Spleen (tissue), 11 donors: ENCODE data around the gene MRTFB. TPM values are rescaled to one million over a fixed set of nuclear protein-coding genes. Genes with fewer than 3 reads are reported as not detected.

Source experiments
- DNase-seq: peaks from one replicate; pipeline ENCODE4 v3.0.0-alpha.2; 2020
- H3K27ac ChIP-seq, 8 donors: fragments of 200-600 bp; sonication (generic) in 7 of 8; 1 replicate in 4 of 8; 2 replicates in 4 of 8; pipeline versions ENCODE4 v1.5.0 to v1.8.0; 2016 to 2021; ENCODE audit warnings: inconsistent platforms in 4 of 8, mild to moderate bottlenecking in 4 of 8, moderate library complexity in 1 of 8
- H3K27me3 ChIP-seq, 7 donors: fragments of 200-600 bp; sonication (generic) in 6 of 7; replicated peaks in 1 of 7; 1 replicate in 4 of 7; 2 replicates in 3 of 7; pipeline versions ENCODE4 v1.5.0 to v1.8.0; 2016 to 2021; ENCODE audit warnings: inconsistent platforms in 3 of 7, mild to moderate bottlenecking in 1 of 7
- H3K36me3 ChIP-seq, 6 donors: fragments of 200-600 bp; sonication (generic) in 5 of 6; 1 replicate in 4 of 6; 2 replicates in 2 of 6; pipeline versions ENCODE4 v1.5.0 to v1.8.0; 2016 to 2021; ENCODE audit warnings: inconsistent platforms in 2 of 6
- H3K4me1 ChIP-seq, 6 donors: fragments of 200-600 bp; sonication (generic) in 5 of 6; 1 replicate in 3 of 6; 2 replicates in 3 of 6; pipeline versions ENCODE4 v1.5.0 to v1.8.0; 2016 to 2021; ENCODE audit warnings: inconsistent platforms in 3 of 6
- H3K4me3 ChIP-seq, 8 donors: fragments of 200-600 bp; sonication (generic) in 7 of 8; 1 replicate in 4 of 8; 2 replicates in 4 of 8; pipeline versions ENCODE4 v1.5.0 to v1.8.0; 2016 to 2021; ENCODE audit warnings: inconsistent platforms in 4 of 8, mild to moderate bottlenecking in 4 of 8, moderate library complexity in 2 of 8
- H3K9me3 ChIP-seq, 8 donors: fragments of 200-600 bp; sonication (generic) in 7 of 8; 1 replicate in 4 of 8; 2 replicates in 4 of 8; pipeline versions ENCODE4 v1.5.0 to v1.8.0; 2016 to 2021; ENCODE audit warnings: inconsistent platforms in 4 of 8
- POLR2A ChIP-seq, 3 donors: fragments of 450-650 bp; IDR thresholded peaks; one replicate each; pipeline ENCODE4 v1.5.1; 2017; ENCODE audit warnings: antibody characterized with exemption in 3 of 3, mild to moderate bottlenecking in 1 of 3
- POLR2AphosphoS5 ChIP-seq, 3 donors: sonication (generic); formaldehyde crosslinking; IDR thresholded peaks; one replicate each; pipeline ENCODE4 v1.5.1; 2017; ENCODE audit warnings: antibody characterized with exemption in 3 of 3
- WGBS, 5 donors: extraction: QIAGEN DNeasy Blood & Tissue Kit in 3 of 5; methylation state at CpG; one replicate each; pipeline versions ENCODE4 v1.1.5 to v1.1.7; 2013 to 2018; 5-methylcytosine and 5-hydroxymethylcytosine counted together
- intact Hi-C: fragments of 100-400 bp; cut with DNase I; formaldehyde crosslinking; loops from one replicate; pipeline ENCODE4 v1.15.0; 2023; ENCODE audit warnings: low total_unique reads
- polyA plus RNA-seq, 3 donors: library from polyadenylated mRNA; stranded (reverse); fragments of 200-250 nt; gene quantifications; one replicate each; pipeline ENCODE4 v1.2.1, GENCODE V29; 2013
- total RNA-seq, 7 donors: library from RNA; depleted of rRNA in 3 of 7; stranded (reverse); fragments of >200 nt in 3 of 7; fragmentation: NEBNext Ultra II Directional in 4 of 7; extraction: Animal tissue kit (Norgen Biotek cat#: 25700) in 4 of 7; gene quantifications; one replicate each; pipeline versions ENCODE4 v1.1.0 to v1.2.1, GENCODE V29; 2016 to 2021
- TF ChIP-seq, protein P1 (sequence below), 11 experiments: fragments of 200-600 bp in 7 of 11; fragments of 450-650 bp in 4 of 11; sonication (generic) in 4 of 11; IDR thresholded peaks in 8 of 11; conservative IDR thresholded peaks in 3 of 11; 1 replicate in 7 of 11; 2 replicates in 4 of 11; pipeline versions ENCODE4 v1.4.0 to v1.8.0; 2016 to 2021; ENCODE audit warnings: antibody characterized with exemption in 11 of 11, inconsistent platforms in 4 of 11, mild to moderate bottlenecking in 1 of 11
- donor health status: healthy with polysubstance abuse.
- donor health status: DM: no; HTN: no; CAD: no; lungs with moderate emphysema.
- donor health status: DM: no; HTN: no; CAD: no.
- donor health status: Bipolar disorder and iron deficiency.
- donor health status: healthy.
- donor health status: DM: no; HTN: no; CAD: no.
- donor health status: DM: yes; HTN: yes; CAD: no.

Gene MRTFB
- total and polyA plus RNA-seq, 10 donors = 2.3 to 39.3 (median 29.9) TPM

DNA sequence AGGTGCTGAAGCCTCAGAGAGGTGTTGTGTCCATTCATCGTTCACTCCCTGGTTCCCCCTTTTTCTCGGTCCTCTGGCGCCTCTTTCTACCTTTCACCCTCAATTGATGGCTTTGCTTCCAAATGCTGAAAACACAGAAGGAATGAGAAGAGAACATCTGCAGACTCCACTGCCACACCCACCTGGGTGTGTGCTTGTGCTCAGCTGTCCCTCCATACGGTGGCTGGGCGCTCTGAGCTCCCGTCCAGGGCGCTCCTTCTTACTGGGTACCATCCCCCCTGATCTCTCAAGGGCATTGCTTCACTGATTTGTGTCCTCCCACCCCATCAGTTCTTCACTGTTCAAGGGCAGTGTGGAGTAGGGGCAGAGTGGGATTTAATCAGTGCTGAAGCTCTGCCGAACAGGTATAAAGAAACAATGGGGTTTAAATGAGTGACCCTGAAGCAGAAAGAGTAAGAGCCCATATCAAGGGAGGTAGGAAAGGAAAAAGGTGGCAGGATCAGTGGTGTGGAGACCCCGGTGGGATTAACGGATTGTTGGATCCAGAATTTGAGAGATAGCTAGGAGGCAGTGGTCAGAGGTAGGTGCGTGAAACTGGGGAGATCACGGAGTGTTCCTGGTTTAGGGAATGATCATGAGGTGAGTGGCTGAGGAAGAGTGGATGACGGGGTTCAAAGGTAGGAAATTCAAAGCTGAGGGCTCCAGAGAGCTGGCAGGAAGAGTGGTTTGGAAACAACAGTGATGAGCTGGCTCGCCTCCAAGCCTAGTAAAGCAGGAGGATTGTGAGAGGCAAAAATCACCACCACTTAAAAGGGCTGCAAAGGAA lies 40.8 kb downstream of the MRTFB start:
- Histone ChIP-seq H3K27ac (no peak overlapping the region), H3K4me3 (no peak overlapping the region), H3K4me1 (peaks cover 0 to 53% (median 26%) of the 10 kb centered on the region in 6 donors), H3K36me3 (no peaks in the 10 kb centered on the region), H3K9me3 (no peaks in the 10 kb centered on the region), H3K27me3 (no peaks in the 10 kb centered on the region)
- DNase-seq = no peak
- WGBS, 5 donors = 81 to 90% (median 87%) methylated on average over 14 of the region's 14 CpGs
- intact Hi-C loops = no loop called here
- TF ChIP-seq, protein P1, sequence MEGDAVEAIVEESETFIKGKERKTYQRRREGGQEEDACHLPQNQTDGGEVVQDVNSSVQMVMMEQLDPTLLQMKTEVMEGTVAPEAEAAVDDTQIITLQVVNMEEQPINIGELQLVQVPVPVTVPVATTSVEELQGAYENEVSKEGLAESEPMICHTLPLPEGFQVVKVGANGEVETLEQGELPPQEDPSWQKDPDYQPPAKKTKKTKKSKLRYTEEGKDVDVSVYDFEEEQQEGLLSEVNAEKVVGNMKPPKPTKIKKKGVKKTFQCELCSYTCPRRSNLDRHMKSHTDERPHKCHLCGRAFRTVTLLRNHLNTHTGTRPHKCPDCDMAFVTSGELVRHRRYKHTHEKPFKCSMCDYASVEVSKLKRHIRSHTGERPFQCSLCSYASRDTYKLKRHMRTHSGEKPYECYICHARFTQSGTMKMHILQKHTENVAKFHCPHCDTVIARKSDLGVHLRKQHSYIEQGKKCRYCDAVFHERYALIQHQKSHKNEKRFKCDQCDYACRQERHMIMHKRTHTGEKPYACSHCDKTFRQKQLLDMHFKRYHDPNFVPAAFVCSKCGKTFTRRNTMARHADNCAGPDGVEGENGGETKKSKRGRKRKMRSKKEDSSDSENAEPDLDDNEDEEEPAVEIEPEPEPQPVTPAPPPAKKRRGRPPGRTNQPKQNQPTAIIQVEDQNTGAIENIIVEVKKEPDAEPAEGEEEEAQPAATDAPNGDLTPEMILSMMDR (IDR thresholded peaks at IDR 0.05 in 8 of 11, conservative IDR thresholded peaks at IDR 0.05 in 3 of 11) = no peak
- TF ChIP-seq POLR2AphosphoS5 (IDR thresholded peaks at IDR 0.05) (no peak), POLR2A (IDR thresholded peaks at IDR 0.05) (no peak)

DNA sequence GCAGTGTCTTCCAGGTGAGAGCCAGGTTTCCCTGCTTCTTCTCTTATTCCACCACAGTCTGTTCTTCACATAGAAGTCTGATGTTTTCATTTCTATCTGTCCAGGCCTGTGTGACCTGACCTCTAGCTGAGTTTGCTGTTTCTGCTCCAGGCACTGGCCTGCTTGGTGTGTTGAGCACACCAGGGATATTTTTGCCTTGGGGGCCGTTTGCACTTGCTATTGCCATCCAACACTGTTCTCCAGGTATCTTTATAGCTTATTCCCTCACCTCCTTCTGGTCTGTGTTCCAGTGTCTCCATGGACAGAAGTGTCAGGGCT lies 41.4 kb downstream of the MRTFB start:
- peaks cover 0 to 53% (median 26%) of the 10 kb centered on the region in 6 donors for H3K4me1 ChIP-seq
- intact Hi-C loops = no loop called here
- H3K27ac ChIP-seq = no peak overlapping the region
- H3K4me3 ChIP-seq = no peak overlapping the region
- TF ChIP-seq, protein P1 (IDR thresholded peaks at IDR 0.05 in 8 of 11, conservative IDR thresholded peaks at IDR 0.05 in 3 of 11) = no peak
- TF ChIP-seq POLR2AphosphoS5 (IDR thresholded peaks at IDR 0.05) = no peak
- no peak for TF ChIP-seq POLR2A (IDR thresholded peaks at IDR 0.05)
- H3K36me3 ChIP-seq = no peaks in the 10 kb centered on the region
- 28 to 65% (median 47%) methylated on average over 1 of the region's 1 CpG for WGBS, 5 donors
- no peak for DNase-seq
- no peaks in the 10 kb centered on the region for H3K9me3 ChIP-seq
- H3K27me3 ChIP-seq = no peaks in the 10 kb centered on the region

DNA sequence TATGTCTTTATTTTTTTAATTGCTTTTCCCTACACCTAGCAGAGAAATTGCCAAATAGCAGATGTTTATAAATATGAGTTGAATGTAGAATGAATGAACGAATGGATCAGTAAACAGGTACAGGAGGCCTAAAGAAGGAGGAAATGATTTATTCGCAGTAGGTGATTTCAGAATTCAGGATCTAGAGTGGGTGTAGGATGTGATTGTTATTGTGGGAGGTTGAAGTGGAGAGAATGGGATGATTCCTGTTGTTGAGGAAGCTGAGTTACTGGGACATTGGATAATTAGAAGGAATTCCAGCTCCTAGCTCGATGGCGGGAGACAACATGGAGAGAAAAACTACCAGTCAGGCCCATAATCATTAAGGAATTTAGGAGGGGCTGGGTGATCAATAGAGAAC lies 42.2 kb downstream of the MRTFB start:
- 91 to 96% (median 94%) methylated on average over 4 of the region's 4 CpGs for WGBS, 5 donors
- intact Hi-C loops = no loop called here
- no peak overlapping the region for H3K27ac ChIP-seq

DNA sequence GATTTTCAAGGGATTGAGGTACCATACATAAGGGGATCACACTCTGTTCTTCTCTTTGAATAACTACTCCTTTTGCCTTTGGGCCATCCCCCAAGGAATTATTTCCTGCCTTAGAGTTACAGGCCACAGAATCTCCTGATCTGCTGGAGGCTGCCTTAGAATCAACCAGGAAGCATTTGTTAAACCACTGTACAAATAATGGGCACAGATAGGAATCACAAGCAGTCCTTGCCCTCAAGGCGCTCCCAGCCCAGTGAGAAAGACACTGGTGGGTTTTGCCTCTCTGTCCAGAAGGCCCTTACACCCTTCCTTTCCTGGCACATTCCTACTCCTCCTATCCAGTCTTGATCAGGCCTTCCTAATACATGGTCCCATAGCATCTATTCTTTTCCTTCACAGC lies 45.9 kb downstream of the MRTFB start:
- no peak overlapping the region for H3K4me3 ChIP-seq
- no peaks in the 10 kb centered on the region for H3K36me3 ChIP-seq
- no peaks in the 10 kb centered on the region for H3K27me3 ChIP-seq
- TF ChIP-seq POLR2A (IDR thresholded peaks at IDR 0.05) (no peak), POLR2AphosphoS5 (IDR thresholded peaks at IDR 0.05) (no peak)
- TF ChIP-seq, protein P1 (IDR thresholded peaks at IDR 0.05 in 8 of 11, conservative IDR thresholded peaks at IDR 0.05 in 3 of 11) = no peak
- no peak overlapping the region for H3K27ac ChIP-seq
- intact Hi-C loops = no loop called here
- WGBS, 5 donors = 96 to 100% (median 100%) methylated on average over 1 of the region's 1 CpG
- no peak for DNase-seq
- H3K4me1 ChIP-seq = peaks cover 0 to 34% (median 16%) of the 10 kb centered on the region in 6 donors
- H3K9me3 ChIP-seq = peaks cover 0 to 6% (median 2%) of the 10 kb centered on the region in 8 donors

More for the DNA sequence above, 42.2 kb downstream of the MRTFB start:
- Histone ChIP-seq H3K9me3 (no peaks in the 10 kb centered on the region), H3K36me3 (no peaks in the 10 kb centered on the region), H3K4me3 (no peak overlapping the region), H3K4me1 (peaks cover 0 to 52% (median 26%) of the 10 kb centered on the region in 6 donors), H3K27me3 (no peaks in the 10 kb centered on the region)
- no peak for DNase-seq
- TF ChIP-seq, protein P1 (IDR thresholded peaks at IDR 0.05 in 8 of 11, conservative IDR thresholded peaks at IDR 0.05 in 3 of 11) = no peak
- TF ChIP-seq POLR2AphosphoS5 (IDR thresholded peaks at IDR 0.05) (no peak), POLR2A (IDR thresholded peaks at IDR 0.05) (no peak)
